Neural progenitor cell (in vitro differentiated cells): ENCODE results near the gene HOXB7.

ENCODE experiments used
- EZH2phosphoT487 ChIP-seq: fragments of 200-600 bp; sonication (generic); IDR thresholded peaks from 2 replicates; pipeline ENCODE4 v1.6.1; 2017; ENCODE audit warnings: antibody characterized with exemption
- TF ChIP-seq, protein P1 (sequence below): fragments of 200-600 bp; sonication (generic); IDR thresholded peaks from 2 replicates; pipeline ENCODE4 v1.5.1; 2017; ENCODE audit warnings: antibody characterized with exemption, mild to moderate bottlenecking

DNA sequence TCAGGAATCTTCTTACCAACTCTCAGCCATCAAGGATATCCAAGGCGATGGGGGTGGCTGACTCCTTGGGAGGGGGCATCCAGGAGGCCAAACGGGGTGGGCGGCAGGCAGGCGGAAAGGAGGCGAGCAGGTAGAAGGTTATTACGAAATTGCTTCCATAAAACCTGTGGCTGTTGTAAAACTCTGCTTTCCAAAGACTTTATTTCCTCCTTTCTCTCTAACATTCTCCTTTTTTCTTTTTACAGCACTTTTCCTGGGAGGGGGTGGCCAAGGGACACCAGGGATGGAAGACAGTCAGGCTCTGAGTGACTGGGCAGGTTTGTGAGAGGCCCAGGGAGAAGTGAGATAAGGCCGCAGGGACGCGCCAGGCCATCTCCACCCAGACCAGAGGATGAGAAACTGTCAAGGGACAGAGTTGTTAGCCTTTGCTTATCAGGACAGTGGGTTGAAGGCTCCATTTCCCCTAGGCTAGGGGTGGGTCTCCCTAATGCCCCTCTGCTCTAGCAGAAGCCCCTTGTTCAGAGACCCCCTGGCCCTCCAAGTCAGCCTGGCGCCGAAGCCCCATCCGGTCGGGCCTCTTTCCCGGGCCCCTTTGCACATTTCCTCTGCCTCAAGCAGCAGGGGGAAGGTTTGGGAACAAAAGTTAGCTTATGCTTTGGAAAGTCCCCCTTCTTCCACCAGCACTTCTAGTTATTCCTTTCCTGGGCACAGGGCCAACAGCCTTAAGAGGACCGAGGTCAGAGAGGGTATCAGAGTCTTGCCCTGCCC lies 20.3 kb upstream of the HOXB7 start:
- TF ChIP-seq, protein P1, sequence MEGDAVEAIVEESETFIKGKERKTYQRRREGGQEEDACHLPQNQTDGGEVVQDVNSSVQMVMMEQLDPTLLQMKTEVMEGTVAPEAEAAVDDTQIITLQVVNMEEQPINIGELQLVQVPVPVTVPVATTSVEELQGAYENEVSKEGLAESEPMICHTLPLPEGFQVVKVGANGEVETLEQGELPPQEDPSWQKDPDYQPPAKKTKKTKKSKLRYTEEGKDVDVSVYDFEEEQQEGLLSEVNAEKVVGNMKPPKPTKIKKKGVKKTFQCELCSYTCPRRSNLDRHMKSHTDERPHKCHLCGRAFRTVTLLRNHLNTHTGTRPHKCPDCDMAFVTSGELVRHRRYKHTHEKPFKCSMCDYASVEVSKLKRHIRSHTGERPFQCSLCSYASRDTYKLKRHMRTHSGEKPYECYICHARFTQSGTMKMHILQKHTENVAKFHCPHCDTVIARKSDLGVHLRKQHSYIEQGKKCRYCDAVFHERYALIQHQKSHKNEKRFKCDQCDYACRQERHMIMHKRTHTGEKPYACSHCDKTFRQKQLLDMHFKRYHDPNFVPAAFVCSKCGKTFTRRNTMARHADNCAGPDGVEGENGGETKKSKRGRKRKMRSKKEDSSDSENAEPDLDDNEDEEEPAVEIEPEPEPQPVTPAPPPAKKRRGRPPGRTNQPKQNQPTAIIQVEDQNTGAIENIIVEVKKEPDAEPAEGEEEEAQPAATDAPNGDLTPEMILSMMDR, result no peak
- TF ChIP-seq EZH2phosphoT487, result peak; percentile 31
